AG10803 (cell line): Measurements from ENCODE around the gene FHIT.
"Not testable (repeated sequence)": the region's sequence is repeated elsewhere in the genome, so short reads cannot be mapped to it uniquely, and the experiment has no call there.

Experiments used
- DNase-seq: peaks from one replicate; pipeline ENCODE4 v3.0.0; 2010; ENCODE audit warnings: low read depth
- H3K4me3 ChIP-seq: 2 replicates; pipeline ENCODE4 v1.5.1; 2011; ENCODE audit warnings: mild to moderate bottlenecking, low read length, control low read depth
- CTCF ChIP-seq: conservative IDR thresholded peaks from 2 replicates; pipeline ENCODE4 v1.5.1; 2011; ENCODE audit warnings: mild to moderate bottlenecking, low read length, control low read depth, inconsistent platforms

Gene FHIT

GRCh38 chr3:59808446-59808845, 1442.8 kb downstream of the FHIT start:
- no peak for TF ChIP-seq CTCF
- H3K4me3 ChIP-seq = no peak overlapping the region
- no peak for DNase-seq

DNA sequence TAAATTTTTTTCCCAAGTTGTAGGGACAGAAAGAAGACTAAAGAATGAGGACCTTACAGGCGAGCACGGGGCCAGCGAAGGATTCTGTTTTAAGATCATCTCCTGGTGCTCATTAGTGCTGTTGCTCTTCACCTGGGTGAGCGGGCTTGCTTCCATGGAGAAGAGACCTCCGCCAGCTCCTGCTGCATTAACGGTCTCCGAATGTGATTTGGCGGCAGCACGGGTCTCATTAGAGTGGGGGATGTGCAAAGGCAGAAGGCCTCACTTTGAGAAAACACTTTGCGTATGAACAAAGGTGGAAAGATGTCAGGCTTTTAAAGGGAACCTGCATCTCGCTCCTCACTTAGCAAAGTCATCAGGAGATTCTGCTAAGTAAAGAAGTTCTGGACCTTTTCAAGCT, 1448.0 kb downstream of the FHIT start:
- no peak for DNase-seq
- H3K4me3 ChIP-seq = no peak overlapping the region

GRCh38 chr3:59802453-59802852, 1448.8 kb downstream of the FHIT start:
- H3K4me3 ChIP-seq, DNase-seq: not testable (repeated sequence)

More for the DNA sequence above, 1448.0 kb downstream of the FHIT start:
- no peak for TF ChIP-seq CTCF

DNA sequence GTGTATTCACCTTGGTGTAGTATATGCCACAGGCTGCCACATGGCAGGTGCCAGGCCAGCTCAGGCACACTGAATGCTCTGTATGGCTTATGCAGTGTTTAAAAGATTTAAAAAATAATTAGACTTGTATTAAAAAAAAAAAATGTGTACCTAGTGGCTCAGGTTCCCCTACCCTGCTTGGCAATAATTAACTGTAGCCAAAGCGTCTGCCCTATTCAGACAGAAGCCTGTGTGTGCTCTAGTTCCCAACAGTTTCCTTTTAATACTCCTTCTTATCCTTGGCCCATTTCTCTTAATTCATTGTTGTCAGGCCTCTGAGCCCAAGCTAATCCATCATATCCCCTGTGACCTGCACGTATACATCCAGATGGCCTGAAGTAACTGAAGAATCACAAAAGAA, 1449.2 kb downstream of the FHIT start:
- no peak overlapping the region for H3K4me3 ChIP-seq
- DNase-seq = no peak
- TF ChIP-seq CTCF = no peak

DNA sequence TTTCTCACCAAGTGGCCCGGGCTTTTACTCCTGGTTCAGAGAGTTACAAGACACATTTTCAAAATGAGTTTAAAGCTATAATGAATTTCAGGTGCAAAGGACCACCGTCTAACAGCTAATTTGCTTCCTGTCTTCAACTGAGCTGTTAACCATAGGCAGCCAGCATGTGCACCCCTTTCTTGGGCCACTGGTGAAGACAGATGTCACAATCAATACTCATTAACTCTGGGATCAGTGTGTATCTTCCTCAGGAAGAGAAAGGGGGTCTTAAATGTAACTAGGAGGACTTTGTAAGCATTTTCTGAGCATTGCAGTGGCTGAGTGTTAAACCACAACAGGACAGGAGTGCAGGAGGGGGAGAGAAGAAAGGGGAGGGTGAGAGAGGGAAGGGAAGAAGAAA, 1450.8 kb downstream of the FHIT start:
- H3K4me3 ChIP-seq = no peak overlapping the region
- DNase-seq = no peak
- TF ChIP-seq CTCF = no peak

GRCh38 chr3:59798372-59799086, 1452.7 kb downstream of the FHIT start:
- no peak overlapping the region for H3K4me3 ChIP-seq
- TF ChIP-seq CTCF = no peak
- no peak for DNase-seq

- no peak for DNase-seq
- TF ChIP-seq CTCF = no peak
- no peak overlapping the region for H3K4me3 ChIP-seq
These were observed 1453.7 kb downstream of the FHIT start for GRCh38 chr3:59797533-59797932.
